K562 (cell line): ENCODE measurements around the gene C1orf21. TPM values are rescaled to one million over a fixed set of nuclear protein-coding genes. Genes with fewer than 3 reads are reported as not detected.

ENCODE experiments used
- ATAC-seq: fragments of 200-7000 bp; cut with Tn5 transposase; 3 replicates; pipeline ENCODE4 v1.9.1; 2020; ENCODE audit warnings: moderate library complexity
- BruUV-seq: library from RNA; stranded (reverse); fragments of 400-500 nt; replicated peaks from 2 replicates; lab custom pipeline; 2021; lab: Mats Ljungman, UMichigan
- CTCF ChIA-PET: fragments of 300-600 bp; formaldehyde crosslinking; extraction: SDS; loops from one replicate; lab custom pipeline; 2021; ENCODE audit warnings: low intra/inter-chr PET ratio; lab: Yijun Ruan, JAX
- POLR2A ChIA-PET: fragments of 300-600, 350-650 bp; sonication (Branson Sonifier 250); formaldehyde crosslinking; extraction: SDS; loops from one replicate; lab custom pipeline; 2021; ENCODE audit warnings: antibody characterized with exemption, inconsistent platforms; lab: Yijun Ruan, JAX
- DNase-seq, 4 experiments: peaks; one replicate each; pipeline versions ENCODE4 v3.0.0 to v3.0.0-alpha.2; 2011 to 2018; ENCODE audit warnings: low spot score in 3 of 4, mixed read lengths in 3 of 4; ENCODE audit errors: extremely low read depth in 1 of 4
- FAIRE-seq: peaks from 2 replicates; lab custom pipeline; 2011; peaks lifted over from hg19 to GRCh38; lab: Jason Lieb, UNC
- H2AFZ ChIP-seq: 2 replicates; pipeline ENCODE4 v1.6.0; 2011; ENCODE audit warnings: low read depth, low read length, control low read depth, inconsistent platforms
- H3K27ac ChIP-seq: fragments of 200-600 bp; 3 replicates; pipeline ENCODE4 v1.8.0; 2011; ENCODE audit warnings: low read depth, mild to moderate bottlenecking, control low read depth, inconsistent platforms, low read length, moderate library complexity, mixed read lengths; ENCODE audit errors: extremely low read depth
- H3K27me3 ChIP-seq, 2 experiments: fragments of 300-600 bp in 1 of 2; 2 replicates in 1 of 2; 3 replicates in 1 of 2; pipeline versions ENCODE4 v1.6.0 to v1.8.0; 2011; ENCODE audit warnings: inconsistent platforms in 2 of 2, low read length in 2 of 2, mild to moderate bottlenecking in 1 of 2, mixed read lengths in 1 of 2, moderate library complexity in 1 of 2; ENCODE audit not compliant: control insufficient read depth in 2 of 2, insufficient read depth in 2 of 2
- H3K36me3 ChIP-seq: fragments of 300-600 bp; 3 replicates; pipeline ENCODE4 v1.8.0; 2011; ENCODE audit warnings: mild to moderate bottlenecking, low read length, inconsistent platforms; ENCODE audit not compliant: control insufficient read depth, insufficient read depth
- H3K4me1 ChIP-seq, 2 experiments: fragments of 200-600 bp in 1 of 2; replicated peaks in 1 of 2; 2 replicates in 1 of 2; 3 replicates in 1 of 2; pipeline versions ENCODE4 v1.5.1 to v1.8.0; 2011; ENCODE audit warnings: inconsistent platforms in 2 of 2, low read length in 2 of 2, mild to moderate bottlenecking in 1 of 2, mixed read lengths in 1 of 2, moderate library complexity in 1 of 2; ENCODE audit not compliant: control insufficient read depth in 2 of 2, insufficient read depth in 2 of 2
- H3K4me2 ChIP-seq: 2 replicates; pipeline ENCODE4 v1.6.1; 2011; ENCODE audit warnings: low read length, control low read depth, inconsistent platforms, mixed read lengths; ENCODE audit not compliant: insufficient read depth
- H3K4me3 ChIP-seq: fragments of 200-600 bp; sonication (generic), shearing (Covaris generic); 2 replicates; pipeline ENCODE4 v1.5.1; 2016; ENCODE audit warnings: control low read depth, inconsistent platforms
- H3K79me2 ChIP-seq: fragments of 200-600 bp; 3 replicates; pipeline ENCODE4 v1.8.0; 2011; ENCODE audit warnings: low read length, inconsistent platforms; ENCODE audit not compliant: control insufficient read depth, insufficient read depth
- H3K9ac ChIP-seq, 2 experiments: 2 replicates each; pipeline versions ENCODE4 v1.6.0 to v1.6.1; 2011; ENCODE audit warnings: low read depth in 2 of 2, low read length in 2 of 2, control low read depth in 1 of 2, inconsistent platforms in 1 of 2, mild to moderate bottlenecking in 1 of 2, mixed read lengths in 1 of 2; ENCODE audit not compliant: insufficient read depth in 1 of 2
- H3K9me1 ChIP-seq: one replicate; pipeline ENCODE4 v1.6.0; 2011; ENCODE audit warnings: inconsistent platforms, mild to moderate bottlenecking, low read length, moderate library complexity; ENCODE audit not compliant: control insufficient read depth, insufficient read depth
- H3K9me3 ChIP-seq: replicated peaks from 2 replicates; pipeline ENCODE4 v1.5.1; 2011; ENCODE audit warnings: low read depth, low read length, inconsistent platforms; ENCODE audit not compliant: control insufficient read depth, insufficient read depth
- H4K20me1 ChIP-seq: replicated peaks from 2 replicates; pipeline ENCODE4 v1.6.1; 2011; ENCODE audit warnings: low read length, inconsistent platforms, mixed read lengths; ENCODE audit not compliant: control insufficient read depth, insufficient read depth
- BRF1 ChIP-seq: IDR thresholded peaks from 3 replicates; pipeline ENCODE4 v1.6.1; 2011; ENCODE audit warnings: borderline replicate concordance, mild to moderate bottlenecking; ENCODE audit not compliant: insufficient read length; ENCODE audit errors: extremely low read depth
- DLX4 ChIP-seq: fragments of 250-450 bp; sonication (Bioruptor Pico); IDR thresholded peaks from 2 replicates; pipeline ENCODE4 v1.6.1; 2021; ENCODE audit warnings: mild to moderate bottlenecking
- HNRNPH1 ChIP-seq: fragments of 200-400 bp; formaldehyde crosslinking; optimal IDR thresholded peaks from 2 replicates; pipeline ENCODE3; 2017; ENCODE audit warnings: low read depth, mild to moderate bottlenecking, low read length, moderate library complexity
- MBD1 ChIP-seq: fragments of 250-450 bp; sonication (Bioruptor Pico); IDR thresholded peaks from 2 replicates; pipeline ENCODE4 v1.8.0; 2022; ENCODE audit warnings: inconsistent platforms
- MIER1 ChIP-seq: fragments of 450-650 bp; IDR thresholded peaks from 2 replicates; pipeline ENCODE4 v1.6.1; 2016; ENCODE audit warnings: antibody characterized with exemption, mild to moderate bottlenecking, low read depth
- SPI1 ChIP-seq: IDR thresholded peaks from 2 replicates; pipeline ENCODE4 v1.6.1; 2011; ENCODE audit warnings: low read depth, low read length, control low read depth, borderline replicate concordance
- STAT5A ChIP-seq: IDR thresholded peaks from 2 replicates; pipeline ENCODE4 v1.6.1; 2012; ENCODE audit warnings: low read length, inconsistent platforms, borderline replicate concordance
- TRIM25 ChIP-seq: fragments of 450-650 bp; IDR thresholded peaks from 2 replicates; pipeline ENCODE4 v1.7.0; 2016; ENCODE audit warnings: borderline replicate concordance
- in situ Hi-C: fragments of 300-500 bp; cut with MboI; formaldehyde crosslinking; loops from 4 replicates; pipeline ENCODE4 v1.15.0; 2018; ENCODE audit warnings: inconsistent platforms, mixed read lengths
- intact Hi-C: fragments of 100-400 bp; cut with micrococcal nuclease; formaldehyde crosslinking; loops from 2 replicates; pipeline ENCODE4 v1.14.2; 2022
- polyA plus RNA-seq, 8 experiments: library from polyadenylated mRNA; depleted of rRNA in 4 of 8; stranded (reverse) in 5 of 8; unstranded in 3 of 8; fragments of >200 nt; fragmentation: Nextera tagmentation in 2 of 8; fragmentation: Illumina TruSeq in 1 of 8; extraction: Ambion mirVana in 2 of 8; extraction: Trizol in 1 of 8; gene quantifications; 2 replicates each; pipeline versions ENCODE4 v1.2.1 to v1.2.3, GENCODE V29; 2011 to 2014; ENCODE audit warnings: inconsistent platforms in 1 of 8, missing spikeins in 1 of 8
- total RNA-seq, 7 experiments: library from RNA; depleted of rRNA in 6 of 7; stranded (reverse); fragments of >200 nt in 6 of 7; fragmentation: Illumina TruSeq in 2 of 7; extraction: Trizol in 2 of 7; gene quantifications; 2 replicates each; pipeline versions ENCODE4 v1.2.1 to v1.2.3, GENCODE V29; 2011 to 2021; ENCODE audit warnings: low replicate concordance in 1 of 7

The C1orf21 gene
- total and polyA plus RNA-seq, 9 of the 15 experiments (the other 6 are each of a cell fraction or from before 2014, with no cell fraction given) = under 0.01 to 0.31 (median 0.07) TPM

- TF ChIP-seq MBD1 (CRISPR knock-in tag) (no peak), MIER1 (no peak), BRF1 (no peak), TRIM25 (no peak), STAT5A (no peak), HNRNPH1 (no peak)
These were observed 232.0 kb downstream of the C1orf21 start (continued) for GRCh38 chr1:184618851-184619250.

GRCh38 chr1:184620469-184620868 is 233.6 kb downstream of the C1orf21 start:
- Histone ChIP-seq H4K20me1 (no peaks in the 10 kb centered on the region), H3K4me1 (no peaks in the 10 kb centered on the region), H3K27me3 (peaks cover 22 to 38% of the 10 kb centered on the region in 2 experiments; a peak in 4 of 5 replicates), H3K4me3 (no peak overlapping the region), H3K9me3 (no peaks in the 10 kb centered on the region), H3K4me2 (no peak overlapping the region), H3K27ac (no peak overlapping the region), H3K9me1 (no peaks in the 10 kb centered on the region), H3K36me3 (no peaks in the 10 kb centered on the region), H3K9ac (no peak overlapping the region), H3K79me2 (no peaks in the 10 kb centered on the region), H2AFZ (no peak overlapping the region)
- FAIRE-seq = no peak
- intact Hi-C loops = no loop called here
- ChIA-PET POLR2A (no interaction called here), CTCF (no interaction called here)
- TF ChIP-seq SPI1 = peak; percentile 12; the same call in 1 of the 2 replicates
- no peak for TF ChIP-seq DLX4 (CRISPR knock-in tag)
- no peak for ATAC-seq
- DNase-seq = no peak
- in situ Hi-C loops = no loop called here
- no TSS peak for BruUV-seq
